Astrocyte of the hippocampus (primary cell): Measurements from ENCODE around the gene TPRX2.
A peak's percentile ranks its signal among the peaks of the same experiment; 100 is the strongest.
"Not testable (repeated sequence)": the region's sequence is repeated elsewhere in the genome, so short reads cannot be mapped to it uniquely, and the experiment has no call there.

Experiments
- DNase-seq: peaks from one replicate; pipeline ENCODE4 v3.0.0; 2011; ENCODE audit warnings: low read depth, low spot score

Gene TPRX2

GRCh38 chr19:47860602-47861297 is 1.7 kb downstream of the TPRX2 start:
- DNase-seq = no peak

GRCh38 chr19:47861630-47862029 is 2.6 kb downstream of the TPRX2 start:
- DNase-seq = no peak

GRCh38 chr19:47863514-47863936 is 4.5 kb downstream of the TPRX2 start:
- peak; percentile 88 for DNase-seq

GRCh38 chr19:47865166-47865565 is 6.1 kb downstream of the TPRX2 start:
- DNase-seq = no peak

- no peak for DNase-seq
Observed at GRCh38 chr19:47878906-47879305, 19.9 kb downstream of the TPRX2 start.

- DNase-seq = not testable (repeated sequence)
Observed at GRCh38 chr19:47879385-47879784, 20.4 kb downstream of the TPRX2 start.

GRCh38 chr19:47881757-47882156 is 22.7 kb downstream of the TPRX2 start:
- no peak for DNase-seq

GRCh38 chr19:47882890-47883289 is 23.9 kb downstream of the TPRX2 start:
- DNase-seq = no peak

- no peak for DNase-seq
Observed at GRCh38 chr19:47885067-47885463, 26.0 kb downstream of the TPRX2 start.

GRCh38 chr19:47886010-47886559 is 27.1 kb downstream of the TPRX2 start, which contains the start of gene SULT2A1:
Gene SULT2A1 (minus strand): TSS chr19:47886315. CDS start chr19:47886257, 58 bp downstream.
- DNase-seq = no peak

- no peak for DNase-seq
Observed at GRCh38 chr19:47890865-47891621, 32.0 kb downstream of the TPRX2 start.

GRCh38 chr19:47891622-47891922 is 32.5 kb downstream of the TPRX2 start:
- DNase-seq = no peak

- no peak for DNase-seq
Observed at GRCh38 chr19:47891923-47892666, 33.1 kb downstream of the TPRX2 start.

GRCh38 chr19:47895165-47895782 is 36.2 kb downstream of the TPRX2 start:
- DNase-seq = no peak

- DNase-seq = no peak
Observed at GRCh38 chr19:47896019-47896418, 37.0 kb downstream of the TPRX2 start.

- no peak for DNase-seq
Observed at GRCh38 chr19:47896773-47897172, 37.7 kb downstream of the TPRX2 start.

- no peak for DNase-seq
Observed at GRCh38 chr19:47897861-47898260, 38.8 kb downstream of the TPRX2 start.

- no peak for DNase-seq
Observed at GRCh38 chr19:47899335-47899734, 40.3 kb downstream of the TPRX2 start.

GRCh38 chr19:47901370-47901769 is 42.3 kb downstream of the TPRX2 start:
- DNase-seq = no peak

GRCh38 chr19:47909350-47909749 is 50.3 kb downstream of the TPRX2 start:
- DNase-seq = not testable (repeated sequence)

GRCh38 chr19:47910191-47910590 is 51.2 kb downstream of the TPRX2 start:
- DNase-seq = not testable (repeated sequence)
